Measurements from ENCODE around the gene LGALS7B.

- TF ChIP-seq CTCF (IDR thresholded peaks at IDR 0.05), result no peak
- no peak for TF ChIP-seq EZH2 (IDR thresholded peaks at IDR 0.05; ENCODE audit: borderline replicate concordance, insufficient read depth, low read depth, low read length, poor library complexity, severe bottlenecking)
These were observed 23.2 kb downstream of the LGALS7B start for GRCh38 chr19:38812009-38812840.

Data from B cell (primary cell).